GM18517 (cell line): ENCODE results near the gene GARS1.

Experiments used
- ATAC-seq: cut with Tn5 transposase; IDR thresholded peaks from one replicate; pipeline ENCODE4 v1.9.1; 2021; ENCODE audit warnings: mild to moderate bottlenecking, moderate library complexity; ENCODE audit not compliant: unreplicated experiment

GARS1 gene

GRCh38 chr7:30652698-30653641 lies 58.3 kb downstream of the GARS1 start:
- no peak for ATAC-seq

GRCh38 chr7:30654296-30655090 lies 59.8 kb downstream of the GARS1 start:
- no peak for ATAC-seq

GRCh38 chr7:30655096-30655970 lies 60.7 kb downstream of the GARS1 start:
- ATAC-seq: no peak

- no peak for ATAC-seq
These were observed 61.6 kb downstream of the GARS1 start for GRCh38 chr7:30656006-30656957.

- ATAC-seq: no peak
These were observed 62.5 kb downstream of the GARS1 start for GRCh38 chr7:30657131-30657530.

- no peak for ATAC-seq
These were observed 63.9 kb downstream of the GARS1 start for GRCh38 chr7:30658479-30659074.

GRCh38 chr7:30659312-30659711 lies 64.6 kb downstream of the GARS1 start:
- no peak for ATAC-seq

GRCh38 chr7:30660331-30661255 lies 65.9 kb downstream of the GARS1 start:
- no peak for ATAC-seq

- ATAC-seq: no peak
These were observed 67.2 kb downstream of the GARS1 start for GRCh38 chr7:30661926-30662325.

- ATAC-seq: no peak
These were observed 67.8 kb downstream of the GARS1 start for GRCh38 chr7:30662431-30662939.

GRCh38 chr7:30663414-30663813 lies 68.7 kb downstream of the GARS1 start:
- no peak for ATAC-seq

- ATAC-seq: no peak
These were observed 69.7 kb downstream of the GARS1 start for GRCh38 chr7:30664184-30664885.

GRCh38 chr7:30665043-30665442 lies 70.4 kb downstream of the GARS1 start:
- ATAC-seq: no peak

- no peak for ATAC-seq
These were observed 70.8 kb downstream of the GARS1 start for GRCh38 chr7:30665449-30665848.

GRCh38 chr7:30667172-30667571 lies 72.5 kb downstream of the GARS1 start:
- ATAC-seq: no peak

- no peak for ATAC-seq
These were observed 73.4 kb downstream of the GARS1 start for GRCh38 chr7:30668102-30668501.

- no peak for ATAC-seq
These were observed 77.3 kb downstream of the GARS1 start for GRCh38 chr7:30671793-30672465.
